Measurements from ENCODE around the gene LIN37.

- TF ChIP-seq, protein P1, sequence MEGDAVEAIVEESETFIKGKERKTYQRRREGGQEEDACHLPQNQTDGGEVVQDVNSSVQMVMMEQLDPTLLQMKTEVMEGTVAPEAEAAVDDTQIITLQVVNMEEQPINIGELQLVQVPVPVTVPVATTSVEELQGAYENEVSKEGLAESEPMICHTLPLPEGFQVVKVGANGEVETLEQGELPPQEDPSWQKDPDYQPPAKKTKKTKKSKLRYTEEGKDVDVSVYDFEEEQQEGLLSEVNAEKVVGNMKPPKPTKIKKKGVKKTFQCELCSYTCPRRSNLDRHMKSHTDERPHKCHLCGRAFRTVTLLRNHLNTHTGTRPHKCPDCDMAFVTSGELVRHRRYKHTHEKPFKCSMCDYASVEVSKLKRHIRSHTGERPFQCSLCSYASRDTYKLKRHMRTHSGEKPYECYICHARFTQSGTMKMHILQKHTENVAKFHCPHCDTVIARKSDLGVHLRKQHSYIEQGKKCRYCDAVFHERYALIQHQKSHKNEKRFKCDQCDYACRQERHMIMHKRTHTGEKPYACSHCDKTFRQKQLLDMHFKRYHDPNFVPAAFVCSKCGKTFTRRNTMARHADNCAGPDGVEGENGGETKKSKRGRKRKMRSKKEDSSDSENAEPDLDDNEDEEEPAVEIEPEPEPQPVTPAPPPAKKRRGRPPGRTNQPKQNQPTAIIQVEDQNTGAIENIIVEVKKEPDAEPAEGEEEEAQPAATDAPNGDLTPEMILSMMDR (IDR thresholded peaks at IDR 0.05; ENCODE audit: borderline replicate concordance, extremely low read depth, low read length, poor library complexity, severe bottlenecking), result no peak
- no peak for TF ChIP-seq EZH2 (IDR thresholded peaks at IDR 0.05; ENCODE audit: borderline replicate concordance, low read depth, low read length, severe bottlenecking)
These were observed 23.0 kb upstream of the LIN37 start for GRCh38 chr19:35725216-35725861.
